HG02763 (cell line): ENCODE data around the gene SLC38A5.
"Not testable (repeated sequence)": the region's sequence is repeated elsewhere in the genome, so short reads cannot be mapped to it uniquely, and the experiment has no call there.

Experiments used
- ATAC-seq: cut with Tn5 transposase; IDR thresholded peaks from one replicate; pipeline ENCODE4 v1.9.1; 2021; ENCODE audit warnings: mild to moderate bottlenecking, moderate library complexity; ENCODE audit not compliant: unreplicated experiment

Gene SLC38A5

GRCh38 chrX:48470833-48471118 is 716 bp upstream of the SLC38A5 start:
- ATAC-seq = no peak

DNA sequence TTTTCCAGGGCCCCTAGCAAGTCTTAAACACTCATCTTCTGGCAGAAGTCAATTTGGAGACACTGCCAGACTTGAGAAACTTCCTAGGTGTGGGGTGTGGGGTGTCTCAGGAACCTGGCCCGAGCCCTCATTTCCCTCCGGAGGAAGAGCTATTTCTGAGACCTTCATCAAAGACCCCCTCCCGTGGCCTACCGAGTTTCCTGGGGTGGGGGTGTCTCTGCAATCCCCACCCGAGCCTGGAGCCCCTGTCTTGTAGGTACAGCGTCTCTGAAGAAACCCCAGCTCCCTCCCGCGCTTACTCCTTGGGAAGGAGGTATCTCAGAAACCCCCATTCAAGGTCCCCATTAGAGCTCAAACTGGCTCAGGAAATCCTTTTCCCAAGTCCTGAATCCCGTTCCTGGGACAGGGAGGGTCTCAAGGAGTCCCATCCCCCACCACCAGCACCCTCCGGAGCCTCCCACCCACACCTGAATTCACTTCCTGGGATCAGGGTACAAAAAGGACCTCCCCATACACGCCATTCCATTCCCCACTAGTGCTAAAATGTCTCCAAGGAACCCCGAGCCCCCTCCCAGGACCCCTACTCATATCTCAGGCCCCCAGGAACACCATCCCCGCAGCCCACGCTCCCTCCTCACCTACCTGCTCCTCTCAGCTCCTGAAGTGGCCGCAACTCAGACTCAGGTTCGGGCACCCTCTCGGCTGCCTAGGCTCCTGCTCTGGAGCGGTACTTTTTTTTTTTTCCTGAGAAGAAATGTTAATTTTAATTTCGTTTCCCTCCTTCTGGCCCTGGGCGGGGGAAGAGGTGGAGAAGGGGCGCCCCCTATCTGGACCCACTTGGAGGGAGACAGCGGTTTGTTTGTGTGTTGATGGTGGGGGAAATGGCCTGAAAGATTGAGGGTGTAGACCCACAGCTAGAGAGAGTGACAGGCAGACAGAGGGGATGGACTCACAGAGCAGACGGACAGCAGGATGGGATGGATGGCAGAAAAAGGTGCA is 1.1 kb downstream of the SLC38A5 start:
- ATAC-seq = no peak

GRCh38 chrX:48468247-48468671 is 1.8 kb downstream of the SLC38A5 start:
- no peak for ATAC-seq

GRCh38 chrX:48467281-48467761 is 2.7 kb downstream of the SLC38A5 start:
- no peak for ATAC-seq

DNA sequence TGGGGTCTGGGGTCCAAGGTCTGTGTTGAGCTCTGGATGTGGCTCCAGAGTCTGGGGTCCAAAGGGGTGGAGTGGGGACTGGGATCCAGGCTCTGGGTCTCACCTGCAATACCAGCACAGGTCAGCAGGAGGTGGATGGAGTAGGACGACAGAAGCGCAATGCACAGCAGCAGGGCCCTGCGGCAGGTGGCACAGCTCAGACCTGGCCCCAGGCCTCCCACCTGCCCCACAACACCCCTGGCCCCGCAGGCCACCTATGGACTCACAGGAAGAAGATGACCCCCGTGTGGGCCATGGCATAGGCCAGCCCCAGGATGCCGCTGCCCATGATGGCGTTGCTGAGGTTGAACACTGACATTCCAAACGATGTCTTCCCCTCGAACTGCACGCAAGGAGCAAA is 3.4 kb downstream of the SLC38A5 start:
- no peak for ATAC-seq

GRCh38 chrX:48465336-48465933 is 4.6 kb downstream of the SLC38A5 start:
- no peak for ATAC-seq

GRCh38 chrX:48461830-48462229 is 8.2 kb downstream of the SLC38A5 start:
- no peak for ATAC-seq

- ATAC-seq = no peak
Observed at GRCh38 chrX:48460606-48461005, 9.5 kb downstream of the SLC38A5 start.

DNA sequence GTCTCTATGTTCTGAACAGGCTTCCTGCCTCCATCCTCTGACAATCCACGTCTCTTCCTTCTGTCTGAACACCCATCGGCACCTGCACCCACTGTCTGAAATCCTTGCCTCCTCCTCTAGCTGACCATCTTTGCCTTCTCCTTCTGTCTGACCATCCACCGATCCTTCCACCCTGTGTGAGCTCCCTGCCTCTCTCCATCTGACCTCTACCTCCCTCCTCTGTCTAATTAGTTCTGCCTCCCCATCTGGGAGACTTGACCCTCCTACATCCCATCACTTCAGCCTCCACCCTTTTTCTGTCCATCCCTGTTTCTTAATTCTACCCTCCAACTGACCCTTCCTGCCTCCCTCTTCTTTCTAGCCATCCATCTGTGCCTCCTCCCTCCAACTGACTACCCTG is 10.0 kb downstream of the SLC38A5 start:
- no peak for ATAC-seq

DNA sequence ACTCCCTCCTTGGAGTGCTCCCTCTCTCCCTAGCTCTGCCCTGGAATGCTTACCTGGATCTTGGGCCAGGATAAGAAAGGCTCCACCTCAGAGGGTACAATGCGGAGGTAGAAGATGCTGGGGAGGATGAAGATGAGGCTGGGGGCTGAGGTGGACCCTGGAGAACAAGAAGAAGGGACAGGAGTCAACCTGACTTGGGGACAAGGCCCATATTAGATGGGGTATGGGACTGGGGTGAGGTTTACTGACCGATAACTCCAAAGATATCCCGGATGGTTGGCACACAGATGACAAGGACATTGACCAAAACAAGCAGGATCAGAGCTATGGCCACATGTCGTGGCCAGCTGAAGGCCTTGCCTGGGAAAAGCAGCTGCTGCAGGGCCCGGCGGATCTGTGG is 10.6 kb downstream of the SLC38A5 start:
- ATAC-seq = no peak

- ATAC-seq = no peak
Observed at GRCh38 chrX:48458711-48459110, 11.3 kb downstream of the SLC38A5 start.

GRCh38 chrX:48456628-48457331 is 13.3 kb downstream of the SLC38A5 start:
- ATAC-seq = no peak

- ATAC-seq = no peak
Observed at GRCh38 chrX:48451708-48452107, 18.4 kb downstream of the SLC38A5 start.

- no peak for ATAC-seq
Observed at GRCh38 chrX:48450076-48450475, 20.0 kb downstream of the SLC38A5 start.

- not testable (repeated sequence) for ATAC-seq
Observed at GRCh38 chrX:48447201-48447600, 22.9 kb downstream of the SLC38A5 start.

GRCh38 chrX:48433713-48434112 is 36.3 kb downstream of the SLC38A5 start:
- ATAC-seq = not testable (repeated sequence)

DNA sequence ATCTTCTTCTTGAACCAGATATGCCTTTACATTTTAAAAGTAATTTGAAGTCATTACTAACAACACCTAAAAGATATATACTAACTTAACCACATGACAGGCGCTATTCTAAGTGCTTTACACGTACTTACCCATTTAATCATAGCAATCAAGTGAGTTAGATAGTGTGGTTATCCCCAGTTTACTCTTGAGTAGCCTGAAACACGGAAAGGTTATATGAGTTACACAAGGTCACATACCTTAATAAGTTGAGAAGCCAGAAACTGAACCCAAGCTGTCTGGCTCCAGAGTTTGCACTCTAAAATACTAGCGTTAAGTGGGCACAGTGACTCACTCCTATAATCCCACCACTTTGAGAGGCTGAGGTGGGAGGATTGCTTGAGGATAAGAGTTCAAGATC is 39.9 kb downstream of the SLC38A5 start:
- ATAC-seq = not testable (repeated sequence)

DNA sequence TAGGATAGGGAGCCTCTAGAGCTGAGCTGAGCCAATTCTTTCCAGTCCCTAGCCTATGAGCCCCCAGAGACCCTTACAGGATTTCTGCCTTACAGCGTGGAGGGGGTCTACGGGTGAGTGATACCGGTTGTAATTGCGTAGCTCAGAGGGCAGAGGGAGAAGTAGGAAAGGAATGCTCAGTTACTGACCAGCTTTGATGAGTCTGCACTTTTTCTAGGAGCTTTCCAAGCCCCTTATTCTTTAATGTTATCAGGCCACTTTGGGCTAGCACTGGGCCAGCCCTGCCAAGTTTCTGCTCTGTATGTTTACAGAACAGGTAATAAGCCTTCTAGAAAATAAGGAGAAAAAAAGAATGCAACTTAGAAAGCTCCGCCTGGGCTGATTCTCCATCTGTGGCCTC is 40.5 kb downstream of the SLC38A5 start:
- not testable (repeated sequence) for ATAC-seq

DNA sequence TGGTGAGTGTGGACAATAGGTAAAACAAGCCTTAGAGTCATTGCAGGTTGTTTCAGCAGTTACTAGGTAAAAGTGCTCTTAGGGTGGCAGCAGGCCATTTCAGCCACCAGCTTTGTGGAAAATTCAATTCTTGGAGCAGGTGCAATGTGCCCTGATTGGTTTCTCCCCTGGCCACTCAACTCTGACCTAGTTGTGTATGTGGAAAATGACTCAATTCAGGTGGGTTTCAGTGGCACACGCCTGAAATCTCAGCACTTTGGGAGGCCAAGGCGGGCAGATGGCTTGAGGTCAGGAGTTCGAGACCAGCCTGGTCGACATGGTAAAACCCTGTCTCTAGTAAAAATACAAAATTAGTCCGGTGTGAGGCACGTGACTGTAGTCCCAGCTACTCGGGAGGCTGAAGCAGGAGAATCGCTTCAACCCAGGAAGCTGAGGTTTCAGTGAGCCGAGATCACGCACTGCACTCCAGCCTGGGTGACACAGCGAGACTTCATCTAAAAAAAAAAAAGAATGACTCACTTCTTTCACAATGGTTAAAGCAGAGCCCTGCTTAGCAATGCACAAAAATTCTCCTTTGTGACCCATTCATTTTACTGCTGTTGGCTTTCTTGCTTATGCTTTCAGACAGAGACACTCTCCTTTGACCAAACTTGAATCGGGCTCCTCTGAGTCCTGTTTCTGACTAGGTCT is 42.9 kb downstream of the SLC38A5 start:
- not testable (repeated sequence) for ATAC-seq

DNA sequence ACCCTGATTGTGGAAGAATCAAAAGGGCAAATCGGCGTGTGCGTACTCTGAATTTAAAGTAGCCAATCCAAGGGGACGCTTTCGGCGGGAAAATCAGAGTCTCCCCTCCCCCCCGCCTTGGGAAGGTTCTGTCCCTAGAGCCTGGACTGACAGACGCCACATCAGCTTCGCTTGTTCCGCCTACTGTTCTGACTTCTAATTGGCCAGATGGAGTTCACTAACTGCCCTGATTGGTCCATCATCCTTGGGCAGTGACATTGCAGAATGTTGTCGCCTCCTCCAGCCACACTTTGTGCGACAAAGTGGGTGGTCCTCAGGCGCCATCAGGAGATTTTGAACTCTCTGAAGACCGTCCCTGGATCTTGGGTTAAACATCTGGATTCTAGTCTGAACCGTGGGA is 58.2 kb downstream of the SLC38A5 start, which contains the start of gene SSX4B:
SSX4B (minus strand) TSS at position 101 of the 400 bp plus-strand sequence. CDS start 588 bp downstream, outside the sequence.
- not testable (repeated sequence) for ATAC-seq
